ENCODE data around the gene SETD4. TPM values are rescaled to one million over a fixed set of nuclear protein-coding genes. Genes with fewer than 3 reads are reported as not detected.

SETD4 gene
- total and polyA plus RNA-seq, 2 donors (not counting 3 experiments of a cell fraction or from before 2014, with no cell fraction given): 13.0 to 25.1 TPM

DNA sequence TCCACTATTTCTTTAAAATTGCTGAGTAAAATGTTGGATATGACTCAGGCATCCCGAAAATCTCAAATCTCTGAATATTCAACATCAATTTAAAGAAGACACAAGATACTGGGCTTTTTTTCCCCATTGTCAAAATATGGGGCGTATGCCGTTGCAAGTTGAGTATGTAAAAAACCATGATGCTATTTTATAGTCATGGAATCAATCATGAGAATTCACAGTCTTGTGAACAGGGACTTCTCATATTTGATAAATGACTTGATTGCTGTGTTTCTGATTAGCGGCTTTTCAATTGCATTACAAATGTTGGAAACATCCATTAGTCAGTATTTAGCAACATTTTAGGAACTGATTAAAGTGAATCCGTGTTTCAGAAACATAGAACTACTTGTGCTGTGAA is 45.3 kb downstream of the SETD4 start:
- no peak overlapping the region for H3K27ac ChIP-seq (ENCODE audit: insufficient read depth, low read depth, low read length)
- no peaks in the 10 kb centered on the region for H4K20me1 ChIP-seq (replicated peaks; ENCODE audit: control insufficient read depth, extremely low read depth, insufficient read depth, low read length)
- H3K27me3 ChIP-seq (ENCODE audit: control insufficient read depth in 2 of 2, insufficient read depth in 2 of 2, low read length in 2 of 2): peaks cover 10 to 15% of the 10 kb centered on the region in 2 experiments
- no peak overlapping the region for H3K4me3 ChIP-seq (replicated peaks in 1 of 3; ENCODE audit: insufficient read depth in 1 of 3, low read depth in 1 of 3, low read length in 3 of 3)
- dilution Hi-C loops (cut with MboI; ENCODE audit: extremely low pct_ligation_motif_present, low sequenced_read_pairs): no loop called here
- no peak overlapping the region for H2AFZ ChIP-seq (ENCODE audit: low read depth, low read length)
- no peaks in the 10 kb centered on the region for H3K79me2 ChIP-seq (ENCODE audit: control insufficient read depth, insufficient read depth, low read length)
- no peak for TF ChIP-seq POLR2A (IDR thresholded peaks at IDR 0.05; ENCODE audit: low read depth, low read length)
- TF ChIP-seq JUN (IDR thresholded peaks at IDR 0.05; ENCODE audit: borderline replicate concordance, insufficient read depth, insufficient read length, low read depth): no peak
- no peak for TF ChIP-seq EZH2 (IDR thresholded peaks at IDR 0.05; ENCODE audit: borderline replicate concordance, low read depth, low read length, severe bottlenecking)
- TF ChIP-seq, protein P1, sequence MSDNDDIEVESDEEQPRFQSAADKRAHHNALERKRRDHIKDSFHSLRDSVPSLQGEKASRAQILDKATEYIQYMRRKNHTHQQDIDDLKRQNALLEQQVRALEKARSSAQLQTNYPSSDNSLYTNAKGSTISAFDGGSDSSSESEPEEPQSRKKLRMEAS (IDR thresholded peaks at IDR 0.05; ENCODE audit: insufficient read depth, insufficient read length): no peak
- no peak for TF ChIP-seq GATA2 (IDR thresholded peaks at IDR 0.05; ENCODE audit: insufficient read depth, insufficient read length, low read depth, low read length)
- TF ChIP-seq POLR2AphosphoS5 (IDR thresholded peaks at IDR 0.05; ENCODE audit: insufficient read depth, low read depth, low read length): no peak
- TF ChIP-seq, protein P2, sequence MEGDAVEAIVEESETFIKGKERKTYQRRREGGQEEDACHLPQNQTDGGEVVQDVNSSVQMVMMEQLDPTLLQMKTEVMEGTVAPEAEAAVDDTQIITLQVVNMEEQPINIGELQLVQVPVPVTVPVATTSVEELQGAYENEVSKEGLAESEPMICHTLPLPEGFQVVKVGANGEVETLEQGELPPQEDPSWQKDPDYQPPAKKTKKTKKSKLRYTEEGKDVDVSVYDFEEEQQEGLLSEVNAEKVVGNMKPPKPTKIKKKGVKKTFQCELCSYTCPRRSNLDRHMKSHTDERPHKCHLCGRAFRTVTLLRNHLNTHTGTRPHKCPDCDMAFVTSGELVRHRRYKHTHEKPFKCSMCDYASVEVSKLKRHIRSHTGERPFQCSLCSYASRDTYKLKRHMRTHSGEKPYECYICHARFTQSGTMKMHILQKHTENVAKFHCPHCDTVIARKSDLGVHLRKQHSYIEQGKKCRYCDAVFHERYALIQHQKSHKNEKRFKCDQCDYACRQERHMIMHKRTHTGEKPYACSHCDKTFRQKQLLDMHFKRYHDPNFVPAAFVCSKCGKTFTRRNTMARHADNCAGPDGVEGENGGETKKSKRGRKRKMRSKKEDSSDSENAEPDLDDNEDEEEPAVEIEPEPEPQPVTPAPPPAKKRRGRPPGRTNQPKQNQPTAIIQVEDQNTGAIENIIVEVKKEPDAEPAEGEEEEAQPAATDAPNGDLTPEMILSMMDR (IDR thresholded peaks at IDR 0.05; ENCODE audit: extremely low read depth in 1 of 2, insufficient read depth in 1 of 2, low read depth in 1 of 2, low read length in 2 of 2): no peak
- no peak for TF ChIP-seq MYC (IDR thresholded peaks at IDR 0.05; ENCODE audit: low read depth, low read length)
- no peak for TF ChIP-seq FOS (IDR thresholded peaks at IDR 0.05; ENCODE audit: borderline replicate concordance, insufficient read depth, low read length)
- DNase-seq (ENCODE audit: low read depth, low spot score): no peak
- H3K9ac ChIP-seq (replicated peaks; ENCODE audit: extremely low read depth, insufficient read depth, low read length): no peak overlapping the region
- H3K4me1 ChIP-seq (ENCODE audit: control insufficient read depth, extremely low read depth, insufficient read depth, low read length): no peaks in the 10 kb centered on the region
- FAIRE-seq: no peak
- BruUV-seq (replicated peaks): no TSS peak
- ChIA-PET CTCF (no interaction called here), POLR2A (no interaction called here)
- no peak overlapping the region for H3K4me2 ChIP-seq (ENCODE audit: insufficient read depth, low read length)
- H3K36me3 ChIP-seq (ENCODE audit: control insufficient read depth in 2 of 2, extremely low read depth in 1 of 2, insufficient read depth in 2 of 2, low read length in 2 of 2): no peaks in the 10 kb centered on the region
- H3K9me1 ChIP-seq (replicated peaks; ENCODE audit: control insufficient read depth, extremely low read depth, insufficient read depth, low read length): no peaks in the 10 kb centered on the region
- intact Hi-C loops (cut with micrococcal nuclease): no loop called here
- H3K9me3 ChIP-seq (replicated peaks; ENCODE audit: control insufficient read depth, insufficient read depth, low read length): no peaks in the 10 kb centered on the region

Measured in endothelial cell of umbilical vein (primary cell).